ENCODE measurements around the gene CHST9.

GRCh38 chr18:26960911-26961310 is 224.2 kb downstream of the CHST9 start:
- TF ChIP-seq EP300 (IDR thresholded peaks at IDR 0.05) (no peak), POLR2A (IDR thresholded peaks at IDR 0.05) (no peak)
- TF ChIP-seq, protein P1, sequence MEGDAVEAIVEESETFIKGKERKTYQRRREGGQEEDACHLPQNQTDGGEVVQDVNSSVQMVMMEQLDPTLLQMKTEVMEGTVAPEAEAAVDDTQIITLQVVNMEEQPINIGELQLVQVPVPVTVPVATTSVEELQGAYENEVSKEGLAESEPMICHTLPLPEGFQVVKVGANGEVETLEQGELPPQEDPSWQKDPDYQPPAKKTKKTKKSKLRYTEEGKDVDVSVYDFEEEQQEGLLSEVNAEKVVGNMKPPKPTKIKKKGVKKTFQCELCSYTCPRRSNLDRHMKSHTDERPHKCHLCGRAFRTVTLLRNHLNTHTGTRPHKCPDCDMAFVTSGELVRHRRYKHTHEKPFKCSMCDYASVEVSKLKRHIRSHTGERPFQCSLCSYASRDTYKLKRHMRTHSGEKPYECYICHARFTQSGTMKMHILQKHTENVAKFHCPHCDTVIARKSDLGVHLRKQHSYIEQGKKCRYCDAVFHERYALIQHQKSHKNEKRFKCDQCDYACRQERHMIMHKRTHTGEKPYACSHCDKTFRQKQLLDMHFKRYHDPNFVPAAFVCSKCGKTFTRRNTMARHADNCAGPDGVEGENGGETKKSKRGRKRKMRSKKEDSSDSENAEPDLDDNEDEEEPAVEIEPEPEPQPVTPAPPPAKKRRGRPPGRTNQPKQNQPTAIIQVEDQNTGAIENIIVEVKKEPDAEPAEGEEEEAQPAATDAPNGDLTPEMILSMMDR (IDR thresholded peaks at IDR 0.05): no peak
